Panc1 (cell line): ENCODE measurements around the gene CACNA1D. TPM values are rescaled to one million over a fixed set of nuclear protein-coding genes. Genes with fewer than 3 reads are reported as not detected.
"Not testable (repeated sequence)": the region's sequence is repeated elsewhere in the genome, so short reads cannot be mapped to it uniquely, and the experiment has no call there.

Source experiments
- ATAC-seq: fragments of 200-7000 bp; cut with Tn5 transposase; 2 replicates; pipeline ENCODE4 v1.9.1; 2020; ENCODE audit warnings: mild to moderate bottlenecking, moderate library complexity
- BruUV-seq: library from RNA; stranded (reverse); fragments of 400-500 nt; replicated peaks from 2 replicates; lab custom pipeline; 2021; lab: Mats Ljungman, UMichigan
- CTCF ChIA-PET: fragments of 300-600 bp; sonication (Branson Sonifier 250); formaldehyde crosslinking; loops from one replicate; lab custom pipeline; 2022; ENCODE audit warnings: antibody characterized with exemption; lab: Charles Lee
- POLR2A ChIA-PET: fragments of 300-600 bp; sonication (Branson Sonifier 250); formaldehyde crosslinking; loops from one replicate; lab custom pipeline; 2022; ENCODE audit warnings: antibody characterized with exemption; lab: Charles Lee
- DNase-seq: peaks from one replicate; pipeline ENCODE4 v3.0.0-alpha.2; 2010; ENCODE audit warnings: low read depth, low spot score
- H3K27ac ChIP-seq: 2 replicates; pipeline ENCODE4 v1.5.1; 2011; ENCODE audit warnings: mild to moderate bottlenecking, low read length, inconsistent platforms
- H3K27me3 ChIP-seq: fragments of 200-500 bp; sonication (Bioruptor generic); 2 replicates; pipeline ENCODE4 v1.6.0; 2014; ENCODE audit warnings: low read length, inconsistent platforms; ENCODE audit not compliant: control insufficient read depth, insufficient read depth
- H3K36me3 ChIP-seq: fragments of 200-500 bp; sonication (Bioruptor generic); 2 replicates; pipeline ENCODE4 v1.5.1; 2014; ENCODE audit warnings: inconsistent platforms, mild to moderate bottlenecking, low read length, moderate library complexity; ENCODE audit not compliant: control insufficient read depth, insufficient read depth
- H3K4me1 ChIP-seq: 2 replicates; pipeline ENCODE4 v1.5.1; 2011; ENCODE audit warnings: inconsistent platforms, mild to moderate bottlenecking, low read length, moderate library complexity; ENCODE audit not compliant: control insufficient read depth, insufficient read depth
- H3K4me3 ChIP-seq, 2 experiments: 2 replicates each; pipeline ENCODE4 v1.5.1; 2011 to 2012; ENCODE audit warnings: low read depth in 2 of 2, low read length in 2 of 2, mild to moderate bottlenecking in 2 of 2, inconsistent platforms in 1 of 2, moderate library complexity in 1 of 2
- H3K9me3 ChIP-seq: fragments of 200-500 bp; sonication (Bioruptor generic); 2 replicates; pipeline ENCODE4 v1.5.1; 2014; ENCODE audit warnings: low read depth, mild to moderate bottlenecking, inconsistent platforms, low read length, moderate library complexity; ENCODE audit not compliant: control insufficient read depth, insufficient read depth
- CTCF ChIP-seq: fragments of 450-650 bp; IDR thresholded peaks from 2 replicates; pipeline ENCODE4 v1.5.1; 2017; ENCODE audit warnings: mild to moderate bottlenecking
- POLR2AphosphoS5 ChIP-seq: IDR thresholded peaks from 2 replicates; pipeline ENCODE4 v1.6.1; 2012; ENCODE audit warnings: mild to moderate bottlenecking, low read depth, low read length, moderate library complexity
- SIN3A ChIP-seq: IDR thresholded peaks from 2 replicates; pipeline ENCODE4 v1.6.1; 2012; ENCODE audit warnings: low read depth, mild to moderate bottlenecking, low read length, moderate library complexity, borderline replicate concordance; ENCODE audit not compliant: insufficient read depth
- TCF7L2 ChIP-seq: IDR thresholded peaks from 2 replicates; pipeline ENCODE4 v1.6.1; 2011; ENCODE audit warnings: mild to moderate bottlenecking, low read depth, low read length, inconsistent platforms
- in situ Hi-C: cut with HindIII; loops from 2 replicates; pipeline ENCODE4 v1.10.0; 2016; ENCODE audit warnings: low sequenced_read_pairs, low pct_unique_long_range_greater_than_20kb
- intact Hi-C: fragments of 100-400 bp; cut with micrococcal nuclease; formaldehyde crosslinking; loops from one replicate; pipeline ENCODE4 v1.10.0; 2022; ENCODE audit not compliant: unreplicated experiment
- total RNA-seq: library from RNA; stranded (reverse); gene quantifications from one replicate; pipeline ENCODE4 v1.2.1, GENCODE V29; 2021; ENCODE audit not compliant: unreplicated experiment
- TF ChIP-seq, protein P1 (sequence below), 2 experiments: IDR thresholded peaks; 2 replicates each; pipeline ENCODE4 v1.6.1; 2011 to 2012; ENCODE audit warnings: low read depth in 2 of 2, control low read depth in 1 of 2, low read length in 1 of 2, mild to moderate bottlenecking in 1 of 2, moderate library complexity in 1 of 2; ENCODE audit not compliant: insufficient read depth in 1 of 2

The CACNA1D gene
- total RNA-seq, 1 experiment from 2014 or later, result 23.0 TPM

- DNase-seq (no peak), ATAC-seq (no peak)
- TF ChIP-seq TCF7L2 (no peak), SIN3A (no peak), CTCF (no peak), POLR2AphosphoS5 (no peak)
- TF ChIP-seq, protein P1, sequence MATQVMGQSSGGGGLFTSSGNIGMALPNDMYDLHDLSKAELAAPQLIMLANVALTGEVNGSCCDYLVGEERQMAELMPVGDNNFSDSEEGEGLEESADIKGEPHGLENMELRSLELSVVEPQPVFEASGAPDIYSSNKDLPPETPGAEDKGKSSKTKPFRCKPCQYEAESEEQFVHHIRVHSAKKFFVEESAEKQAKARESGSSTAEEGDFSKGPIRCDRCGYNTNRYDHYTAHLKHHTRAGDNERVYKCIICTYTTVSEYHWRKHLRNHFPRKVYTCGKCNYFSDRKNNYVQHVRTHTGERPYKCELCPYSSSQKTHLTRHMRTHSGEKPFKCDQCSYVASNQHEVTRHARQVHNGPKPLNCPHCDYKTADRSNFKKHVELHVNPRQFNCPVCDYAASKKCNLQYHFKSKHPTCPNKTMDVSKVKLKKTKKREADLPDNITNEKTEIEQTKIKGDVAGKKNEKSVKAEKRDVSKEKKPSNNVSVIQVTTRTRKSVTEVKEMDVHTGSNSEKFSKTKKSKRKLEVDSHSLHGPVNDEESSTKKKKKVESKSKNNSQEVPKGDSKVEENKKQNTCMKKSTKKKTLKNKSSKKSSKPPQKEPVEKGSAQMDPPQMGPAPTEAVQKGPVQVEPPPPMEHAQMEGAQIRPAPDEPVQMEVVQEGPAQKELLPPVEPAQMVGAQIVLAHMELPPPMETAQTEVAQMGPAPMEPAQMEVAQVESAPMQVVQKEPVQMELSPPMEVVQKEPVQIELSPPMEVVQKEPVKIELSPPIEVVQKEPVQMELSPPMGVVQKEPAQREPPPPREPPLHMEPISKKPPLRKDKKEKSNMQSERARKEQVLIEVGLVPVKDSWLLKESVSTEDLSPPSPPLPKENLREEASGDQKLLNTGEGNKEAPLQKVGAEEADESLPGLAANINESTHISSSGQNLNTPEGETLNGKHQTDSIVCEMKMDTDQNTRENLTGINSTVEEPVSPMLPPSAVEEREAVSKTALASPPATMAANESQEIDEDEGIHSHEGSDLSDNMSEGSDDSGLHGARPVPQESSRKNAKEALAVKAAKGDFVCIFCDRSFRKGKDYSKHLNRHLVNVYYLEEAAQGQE (IDR thresholded peaks at IDR 0.05; ENCODE audit: insufficient read depth in 1 of 2, low read depth in 2 of 2, low read length in 1 of 2), result no peak
- Histone ChIP-seq H3K27ac (no peak overlapping the region), H3K9me3 (no peaks in the 10 kb centered on the region), H3K36me3 (no peaks in the 10 kb centered on the region), H3K27me3 (no peaks in the 10 kb centered on the region), H3K4me1 (no peaks in the 10 kb centered on the region), H3K4me3 (no peak overlapping the region)
- ChIA-PET POLR2A (no interaction called here), CTCF (no interaction called here)
- BruUV-seq, result no TSS peak
- in situ Hi-C loops, result no loop called here
- intact Hi-C loops, result no loop called here
Measured at GRCh38 chr3:53460326-53460725, 34.1 kb upstream of the CACNA1D start.

GRCh38 chr3:53464424-53464823, 30.0 kb upstream of the CACNA1D start:
- intact Hi-C loops, result no loop called here
- ChIA-PET CTCF (no interaction called here), POLR2A (no interaction called here)
- H3K27me3 ChIP-seq, result no peaks in the 10 kb centered on the region
- H3K36me3 ChIP-seq, result no peaks in the 10 kb centered on the region
- H3K9me3 ChIP-seq, result no peaks in the 10 kb centered on the region
- DNase-seq (no peak), ATAC-seq (peak; percentile 72; the same call in 1 of the 2 replicates)
- no TSS peak for BruUV-seq
- TF ChIP-seq SIN3A, result no peak
- no peak for TF ChIP-seq POLR2AphosphoS5
- TF ChIP-seq TCF7L2, result no peak
- TF ChIP-seq, protein P1 (IDR thresholded peaks at IDR 0.05; ENCODE audit: insufficient read depth in 1 of 2, low read depth in 2 of 2, low read length in 1 of 2), result no peak
- no peak for TF ChIP-seq CTCF
- no peak overlapping the region for H3K4me3 ChIP-seq
- H3K4me1 ChIP-seq, result no peaks in the 10 kb centered on the region
- in situ Hi-C loops, result no loop called here
- H3K27ac ChIP-seq, result no peak overlapping the region

DNA sequence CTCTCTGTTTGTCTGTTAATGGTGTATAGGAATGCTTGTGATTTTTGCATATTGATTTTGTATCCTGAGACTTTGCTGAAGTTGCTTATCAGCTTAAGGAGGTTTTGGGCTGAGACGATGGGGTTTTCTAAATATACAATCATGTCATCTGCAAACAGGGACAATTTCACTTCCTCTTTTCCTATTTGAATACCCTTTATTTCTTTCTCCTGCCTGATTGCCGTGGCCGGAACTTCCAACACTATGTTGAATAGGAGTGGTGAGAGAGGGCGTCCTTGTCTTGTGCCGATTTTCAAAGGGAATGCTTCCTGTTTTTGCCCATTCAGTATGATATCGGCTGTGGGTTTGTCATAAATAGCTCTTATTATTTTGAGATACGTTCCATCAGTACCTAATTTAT, 24.7 kb upstream of the CACNA1D start:
- H3K27me3 ChIP-seq, in situ Hi-C loops, H3K4me3 ChIP-seq, BruUV-seq, ATAC-seq, H3K4me1 ChIP-seq, H3K36me3 ChIP-seq, POLR2A ChIA-PET, CTCF ChIA-PET, intact Hi-C loops, H3K9me3 ChIP-seq, DNase-seq, H3K27ac ChIP-seq: not testable (repeated sequence)
